Amniotic epithelial cell (primary cell): ENCODE measurements around the gene TTLL4.

Experiments
- DNase-seq: peaks from one replicate; pipeline ENCODE4 v3.0.0-alpha.2; 2010; ENCODE audit warnings: low read depth

The TTLL4 gene

GRCh38 chr2:218785103-218785502 lies 74.5 kb downstream of the TTLL4 start:
- no peak for DNase-seq

GRCh38 chr2:218786133-218786532 lies 75.5 kb downstream of the TTLL4 start:
- DNase-seq, result no peak

GRCh38 chr2:218788529-218789255 lies 78.1 kb downstream of the TTLL4 start:
- peak; percentile 81 for DNase-seq

- no peak for DNase-seq
Observed at GRCh38 chr2:218792433-218792832, 81.8 kb downstream of the TTLL4 start.

GRCh38 chr2:218796691-218797090 lies 86.1 kb downstream of the TTLL4 start:
- DNase-seq, result no peak

GRCh38 chr2:218798767-218799504 lies 88.3 kb downstream of the TTLL4 start:
- DNase-seq, result peak; percentile 95

GRCh38 chr2:218799990-218800389 lies 89.4 kb downstream of the TTLL4 start:
- DNase-seq, result peak; percentile 79

GRCh38 chr2:218802386-218802994 lies 91.9 kb downstream of the TTLL4 start:
- DNase-seq, result peak; percentile 29

GRCh38 chr2:218804817-218805216 lies 94.2 kb downstream of the TTLL4 start:
- DNase-seq, result no peak
